CD14-positive monocyte (primary cell): ENCODE results near the gene GGTA1. TPM values are rescaled to one million over a fixed set of nuclear protein-coding genes. Genes with fewer than 3 reads are reported as not detected.
"Not testable (repeated sequence)": the region's sequence is repeated elsewhere in the genome, so short reads cannot be mapped to it uniquely, and the experiment has no call there.

Experiments
- DNase-seq, 3 donors: peaks; one replicate each; pipeline ENCODE4 v3.0.0-alpha.2; 2011 to 2022
- H2AFZ ChIP-seq: 2 replicates; pipeline ENCODE4 v1.6.0; 2012; ENCODE audit warnings: mild to moderate bottlenecking, low read depth, low read length, inconsistent platforms; ENCODE audit not compliant: insufficient read depth, poor library complexity, severe bottlenecking
- H3K27ac ChIP-seq, 2 donors: 1 replicate in 1 of 2; 2 replicates in 1 of 2; pipeline ENCODE4 v1.5.1; 2012 to 2013; ENCODE audit warnings: low read length in 2 of 2, control low read depth in 1 of 2, inconsistent platforms in 1 of 2, low read depth in 1 of 2, mild to moderate bottlenecking in 1 of 2
- H3K27me3 ChIP-seq, 2 donors: one replicate each; pipeline versions ENCODE4 v1.6.0 to v1.6.1; 2011 to 2013; ENCODE audit warnings: low read length in 2 of 2; ENCODE audit not compliant: control insufficient read depth in 2 of 2, insufficient read depth in 2 of 2
- H3K36me3 ChIP-seq, 2 donors: replicated peaks in 1 of 2; 1 replicate in 1 of 2; 2 replicates in 1 of 2; pipeline versions ENCODE4 v1.5.1 to v1.6.1; 2012 to 2013; ENCODE audit warnings: low read length in 2 of 2, control low read depth in 1 of 2, inconsistent platforms in 1 of 2, mild to moderate bottlenecking in 1 of 2; ENCODE audit not compliant: insufficient read depth in 2 of 2, control insufficient read depth in 1 of 2
- H3K4me1 ChIP-seq, 2 donors: 1 replicate in 1 of 2; 2 replicates in 1 of 2; pipeline versions ENCODE4 v1.5.1 to v1.6.1; 2012 to 2013; ENCODE audit warnings: low read length in 2 of 2, control low read depth in 1 of 2, inconsistent platforms in 1 of 2, mild to moderate bottlenecking in 1 of 2, moderate library complexity in 1 of 2; ENCODE audit not compliant: insufficient read depth in 2 of 2, control insufficient read depth in 1 of 2
- H3K4me2 ChIP-seq: replicated peaks from 2 replicates; pipeline ENCODE3; 2012; ENCODE audit warnings: low read length, moderate library complexity, mild to moderate bottlenecking; ENCODE audit not compliant: poor library complexity, severe bottlenecking; ENCODE audit errors: extremely low read depth
- H3K4me3 ChIP-seq, 3 experiments: fragments of 200-600 bp in 1 of 3; sonication (generic) in 1 of 3; replicated peaks in 1 of 3; 1 replicate in 2 of 3; 2 replicates in 1 of 3; pipeline ENCODE4 v1.5.1; 2011 to 2013; ENCODE audit warnings: low read length in 3 of 3, mild to moderate bottlenecking in 3 of 3, control low read depth in 2 of 3, low read depth in 2 of 3, inconsistent platforms in 1 of 3, moderate library complexity in 1 of 3
- H3K79me2 ChIP-seq: 2 replicates; pipeline ENCODE4 v1.6.0; 2012; ENCODE audit warnings: mild to moderate bottlenecking, control low read depth, inconsistent platforms, low read length, moderate library complexity; ENCODE audit not compliant: insufficient read depth
- H3K9ac ChIP-seq: 2 replicates; pipeline ENCODE4 v1.6.0; 2017; ENCODE audit warnings: low read length, mild to moderate bottlenecking; ENCODE audit not compliant: insufficient read depth, poor library complexity, severe bottlenecking
- H3K9me3 ChIP-seq, 2 donors: replicated peaks in 1 of 2; 1 replicate in 1 of 2; 2 replicates in 1 of 2; pipeline versions ENCODE4 v1.5.1 to v1.6.1; 2012 to 2013; ENCODE audit warnings: low read length in 2 of 2, control low read depth in 1 of 2; ENCODE audit not compliant: control insufficient read depth in 1 of 2, insufficient read depth in 1 of 2
- H4K20me1 ChIP-seq: 2 replicates; pipeline ENCODE4 v1.6.0; 2012; ENCODE audit warnings: mild to moderate bottlenecking, low read length, control low read depth, moderate library complexity; ENCODE audit not compliant: insufficient read depth
- H3K27ac Mint-ChIP-seq, 7 donors: one replicate each; pipeline ENCODE4 v1.8.0; 2020; ENCODE audit warnings: mild to moderate bottlenecking in 7 of 7, mixed read lengths in 7 of 7, moderate library complexity in 6 of 7, inconsistent platforms in 2 of 7
- H3K27me3 Mint-ChIP-seq, 3 donors: one replicate each; pipeline ENCODE4 v1.8.0; 2021 to 2022; ENCODE audit warnings: low read depth in 3 of 3, mild to moderate bottlenecking in 3 of 3, mixed read lengths in 3 of 3, moderate library complexity in 3 of 3, inconsistent platforms in 1 of 3
- H3K36me3 Mint-ChIP-seq, 2 donors: one replicate each; pipeline ENCODE4 v1.8.0; 2020; ENCODE audit warnings: mixed read lengths in 2 of 2, inconsistent platforms in 1 of 2, mild to moderate bottlenecking in 1 of 2
- H3K4me1 Mint-ChIP-seq: one replicate; pipeline ENCODE4 v1.8.0; 2020; ENCODE audit warnings: mild to moderate bottlenecking, mixed read lengths
- H3K4me3 Mint-ChIP-seq, 2 donors: one replicate each; pipeline ENCODE4 v1.8.0; 2020; ENCODE audit warnings: mild to moderate bottlenecking in 2 of 2, mixed read lengths in 2 of 2, moderate library complexity in 1 of 2
- H3K9me3 Mint-ChIP-seq, 7 donors: one replicate each; pipeline ENCODE4 v1.8.0; 2020 to 2022; ENCODE audit warnings: mixed read lengths in 7 of 7, mild to moderate bottlenecking in 6 of 7, moderate library complexity in 6 of 7, inconsistent platforms in 2 of 7
- WGBS: methylation state at CpG from one replicate; pipeline ENCODE4 v1.1.5; 2013; ENCODE audit warnings: missing lambda C conversion rate; ENCODE audit not compliant: insufficient coverage; 5-methylcytosine and 5-hydroxymethylcytosine counted together
- intact Hi-C, 2 donors: fragments of 100-400 bp; cut with micrococcal nuclease; formaldehyde crosslinking; loops; one replicate each; pipeline versions ENCODE4 v1.15.0 to v1.15.1; 2023
- polyA plus RNA-seq, 3 donors: library from polyadenylated mRNA; depleted of rRNA in 1 of 3; unstranded in 2 of 3; stranded (reverse) in 1 of 3; fragments of 300-500 nt in 2 of 3; fragments of >200 nt in 1 of 3; fragmentation: Illumina TruSeq in 2 of 3; gene quantifications; 1 replicate in 2 of 3; 2 replicates in 1 of 3; pipeline ENCODE4 v1.2.3, GENCODE V29; 2012 to 2021
- TF ChIP-seq, protein P1 (sequence below): fragments of 200-600 bp; IDR thresholded peaks from one replicate; pipeline ENCODE4 v1.8.0; 2022; ENCODE audit warnings: antibody characterized with exemption, mild to moderate bottlenecking

Gene GGTA1
- polyA plus RNA-seq, 3 donors = 10.9 to 35.6 (median 15.4) TPM

DNA sequence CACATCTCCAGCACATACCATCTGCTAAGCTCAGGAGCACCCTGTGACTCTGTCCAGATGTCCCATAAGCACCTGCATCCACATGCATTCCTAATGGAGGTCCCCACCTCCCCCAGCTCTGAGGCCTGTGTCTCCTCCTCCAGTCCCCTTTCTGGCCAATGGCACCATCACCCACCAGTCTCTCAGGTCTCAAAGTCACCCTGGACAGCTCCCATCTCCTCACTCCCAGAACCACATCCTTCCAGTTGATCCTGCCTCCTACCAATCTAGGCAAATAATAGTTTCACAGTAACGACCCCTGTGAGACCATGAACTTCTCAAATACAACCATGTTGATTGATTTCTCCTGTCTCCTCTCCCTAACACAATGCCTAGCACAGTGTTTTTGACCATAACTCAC lies 40.1 kb downstream of the GGTA1 start:
- Histone ChIP-seq H3K4me2 (no peak overlapping the region), H3K36me3 (no peaks in the 10 kb centered on the region), H2AFZ (no peak overlapping the region), H3K9ac (no peak overlapping the region), H3K4me3 (no peak overlapping the region), H3K4me1 (no peaks in the 10 kb centered on the region), H3K79me2 (no peaks in the 10 kb centered on the region), H3K9me3 (no peaks in the 10 kb centered on the region), H3K27ac (no peak overlapping the region), H3K27me3 (peaks cover 0 to 27% of the 10 kb centered on the region in 2 donors), H4K20me1 (no peaks in the 10 kb centered on the region)
- Mint-ChIP-seq H3K9me3 (no peaks in the 10 kb centered on the region), H3K36me3 (peaks cover 0 to 10% of the 10 kb centered on the region in 2 donors), H3K27ac (peak overlapping the region in 1 of 7 donors; percentile 79), H3K4me1 (peaks cover 2% of the 10 kb centered on the region), H3K27me3 (peaks cover 4 to 10% (median 6%) of the 10 kb centered on the region in 3 donors), H3K4me3 (no peak overlapping the region)
- intact Hi-C loops = no loop called here
- TF ChIP-seq, protein P1, sequence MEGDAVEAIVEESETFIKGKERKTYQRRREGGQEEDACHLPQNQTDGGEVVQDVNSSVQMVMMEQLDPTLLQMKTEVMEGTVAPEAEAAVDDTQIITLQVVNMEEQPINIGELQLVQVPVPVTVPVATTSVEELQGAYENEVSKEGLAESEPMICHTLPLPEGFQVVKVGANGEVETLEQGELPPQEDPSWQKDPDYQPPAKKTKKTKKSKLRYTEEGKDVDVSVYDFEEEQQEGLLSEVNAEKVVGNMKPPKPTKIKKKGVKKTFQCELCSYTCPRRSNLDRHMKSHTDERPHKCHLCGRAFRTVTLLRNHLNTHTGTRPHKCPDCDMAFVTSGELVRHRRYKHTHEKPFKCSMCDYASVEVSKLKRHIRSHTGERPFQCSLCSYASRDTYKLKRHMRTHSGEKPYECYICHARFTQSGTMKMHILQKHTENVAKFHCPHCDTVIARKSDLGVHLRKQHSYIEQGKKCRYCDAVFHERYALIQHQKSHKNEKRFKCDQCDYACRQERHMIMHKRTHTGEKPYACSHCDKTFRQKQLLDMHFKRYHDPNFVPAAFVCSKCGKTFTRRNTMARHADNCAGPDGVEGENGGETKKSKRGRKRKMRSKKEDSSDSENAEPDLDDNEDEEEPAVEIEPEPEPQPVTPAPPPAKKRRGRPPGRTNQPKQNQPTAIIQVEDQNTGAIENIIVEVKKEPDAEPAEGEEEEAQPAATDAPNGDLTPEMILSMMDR = no peak
- DNase-seq = no peak
- 50% methylated on average over 1 of the region's 1 CpG for WGBS

DNA sequence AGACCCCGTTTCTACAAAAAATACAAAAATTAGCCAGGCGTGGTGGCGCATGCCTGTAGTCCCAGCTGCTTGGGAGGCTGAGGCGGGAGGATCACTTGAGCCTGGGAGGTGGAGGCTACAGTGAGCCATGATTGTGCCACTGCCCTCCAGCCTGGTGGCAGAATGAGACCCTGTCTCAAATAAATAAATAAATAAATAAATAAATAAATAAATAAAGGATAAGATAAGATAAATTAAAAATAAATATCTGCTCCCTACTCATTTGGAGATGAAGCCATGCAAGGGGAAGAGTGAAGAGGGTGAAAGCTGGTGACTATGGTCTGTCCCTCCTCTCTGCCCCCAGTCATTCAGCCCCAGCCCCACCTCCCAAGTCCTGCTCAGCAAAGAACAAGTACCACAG lies 41.2 kb downstream of the GGTA1 start:
- Mint-ChIP-seq H3K36me3 (peaks cover 0 to 15% of the 10 kb centered on the region in 2 donors), H3K27me3 (peaks cover 4 to 10% (median 6%) of the 10 kb centered on the region in 3 donors)
- H3K4me3 Mint-ChIP-seq, H3K4me1 Mint-ChIP-seq, H3K27ac ChIP-seq, H3K4me2 ChIP-seq, H3K27ac Mint-ChIP-seq, DNase-seq, H3K9ac ChIP-seq, H4K20me1 ChIP-seq, H3K9me3 ChIP-seq, H3K79me2 ChIP-seq, H3K36me3 ChIP-seq, H3K9me3 Mint-ChIP-seq, H3K4me3 ChIP-seq, intact Hi-C loops, H2AFZ ChIP-seq, H3K4me1 ChIP-seq: not testable (repeated sequence)
- peaks cover 0 to 27% of the 10 kb centered on the region in 2 donors for H3K27me3 ChIP-seq
- WGBS = 100% methylated on average over 3 of the region's 4 CpGs
